GM18868 (cell line): Measurements from ENCODE around the gene CACNA2D2.

Experiments
- ATAC-seq: cut with Tn5 transposase; IDR thresholded peaks from one replicate; pipeline ENCODE4 v1.9.1; 2021; ENCODE audit warnings: mild to moderate bottlenecking, moderate library complexity; ENCODE audit not compliant: unreplicated experiment

Gene CACNA2D2

GRCh38 chr3:50375258-50375931 lies 128.0 kb downstream of the CACNA2D2 start:
- ATAC-seq, result no peak

GRCh38 chr3:50374363-50375257 lies 128.8 kb downstream of the CACNA2D2 start:
- no peak for ATAC-seq

GRCh38 chr3:50373146-50374051 lies 130.0 kb downstream of the CACNA2D2 start:
- ATAC-seq, result no peak

GRCh38 chr3:50372349-50372748 lies 131.1 kb downstream of the CACNA2D2 start:
- ATAC-seq, result no peak

- no peak for ATAC-seq
These were observed 132.2 kb downstream of the CACNA2D2 start for GRCh38 chr3:50371133-50371685.

GRCh38 chr3:50370594-50370993 lies 132.8 kb downstream of the CACNA2D2 start:
- ATAC-seq, result no peak

GRCh38 chr3:50369012-50369670 lies 134.3 kb downstream of the CACNA2D2 start:
- ATAC-seq, result no peak

- no peak for ATAC-seq
These were observed 137.6 kb downstream of the CACNA2D2 start for GRCh38 chr3:50365842-50366220.

- peak; percentile 88 for ATAC-seq
These were observed 138.2 kb downstream of the CACNA2D2 start for GRCh38 chr3:50365080-50365841.

GRCh38 chr3:50364573-50365079 lies 138.8 kb downstream of the CACNA2D2 start:
- ATAC-seq, result peak; percentile 10

- no peak for ATAC-seq
These were observed 143.7 kb downstream of the CACNA2D2 start for GRCh38 chr3:50359760-50360110.

GRCh38 chr3:50358911-50359759 lies 144.3 kb downstream of the CACNA2D2 start, which contains the start of gene TMEM115:
Gene TMEM115 (minus strand): TSS chr3:50359521. CDS start chr3:50359063, 458 bp downstream.
- peak; percentile 100 for ATAC-seq

GRCh38 chr3:50358355-50358910 lies 145.0 kb downstream of the CACNA2D2 start:
- ATAC-seq, result no peak

GRCh38 chr3:50357481-50357880 lies 146.0 kb downstream of the CACNA2D2 start:
- no peak for ATAC-seq

GRCh38 chr3:50356553-50356952 lies 146.9 kb downstream of the CACNA2D2 start:
- ATAC-seq, result no peak

- no peak for ATAC-seq
These were observed 147.4 kb downstream of the CACNA2D2 start for GRCh38 chr3:50355829-50356552.

GRCh38 chr3:50354850-50355249 lies 148.6 kb downstream of the CACNA2D2 start:
- ATAC-seq, result no peak
